NCI-H2081 treated with DMSO at 0.1 percent for 48 hours (cell line): Measurements from ENCODE around the gene MVB12B.

Source experiments
- DNase-seq: peaks from one replicate; lab custom pipeline; 2025; lab: John Stamatoyannopoulos, UW

The MVB12B gene

GRCh38 chr9:126363250-126363649 lies 36.6 kb downstream of the MVB12B start:
- no peak for DNase-seq

- no peak for DNase-seq
Measured at GRCh38 chr9:126363847-126364671, 37.4 kb downstream of the MVB12B start.

GRCh38 chr9:126365780-126366179 lies 39.2 kb downstream of the MVB12B start:
- DNase-seq: no peak

- no peak for DNase-seq
Measured at GRCh38 chr9:126366366-126367011, 39.9 kb downstream of the MVB12B start.

GRCh38 chr9:126367139-126367538 lies 40.5 kb downstream of the MVB12B start:
- no peak for DNase-seq

- no peak for DNase-seq
Measured at GRCh38 chr9:126367616-126368015, 41.0 kb downstream of the MVB12B start.

- DNase-seq: no peak
Measured at GRCh38 chr9:126368020-126368419, 41.4 kb downstream of the MVB12B start.

GRCh38 chr9:126371007-126371870 lies 44.6 kb downstream of the MVB12B start:
- no peak for DNase-seq

GRCh38 chr9:126372716-126373115 lies 46.1 kb downstream of the MVB12B start:
- DNase-seq: no peak

- no peak for DNase-seq
Measured at GRCh38 chr9:126373241-126373640, 46.6 kb downstream of the MVB12B start.

- DNase-seq: no peak
Measured at GRCh38 chr9:126374366-126374781, 47.7 kb downstream of the MVB12B start.

- no peak for DNase-seq
Measured at GRCh38 chr9:126375386-126375785, 48.8 kb downstream of the MVB12B start.

GRCh38 chr9:126376311-126377175 lies 49.9 kb downstream of the MVB12B start:
- DNase-seq: no peak

GRCh38 chr9:126377176-126377509 lies 50.5 kb downstream of the MVB12B start:
- DNase-seq: no peak

- no peak for DNase-seq
Measured at GRCh38 chr9:126377536-126377935, 50.9 kb downstream of the MVB12B start.

- DNase-seq: no peak
Measured at GRCh38 chr9:126378761-126379160, 52.1 kb downstream of the MVB12B start.

GRCh38 chr9:126379661-126380360 lies 53.2 kb downstream of the MVB12B start:
- no peak for DNase-seq

GRCh38 chr9:126380447-126380846 lies 53.8 kb downstream of the MVB12B start:
- no peak for DNase-seq

- no peak for DNase-seq
Measured at GRCh38 chr9:126381195-126381594, 54.6 kb downstream of the MVB12B start.

- DNase-seq: no peak
Measured at GRCh38 chr9:126383406-126384046, 56.9 kb downstream of the MVB12B start.

GRCh38 chr9:126384926-126385325 lies 58.3 kb downstream of the MVB12B start:
- no peak for DNase-seq
